GM19025 (cell line): ENCODE results near the gene TSPAN18.

Experiments used
- ATAC-seq: cut with Tn5 transposase; IDR thresholded peaks from one replicate; pipeline ENCODE4 v1.9.1; 2021; ENCODE audit warnings: mild to moderate bottlenecking, low read depth, moderate library complexity; ENCODE audit not compliant: unreplicated experiment

The TSPAN18 gene

GRCh38 chr11:44947114-44947513, 220.4 kb downstream of the TSPAN18 start:
- ATAC-seq, result no peak

- no peak for ATAC-seq
These were observed 221.4 kb downstream of the TSPAN18 start for GRCh38 chr11:44948155-44948554.

- ATAC-seq, result no peak
These were observed 222.6 kb downstream of the TSPAN18 start for GRCh38 chr11:44949160-44950030.

DNA sequence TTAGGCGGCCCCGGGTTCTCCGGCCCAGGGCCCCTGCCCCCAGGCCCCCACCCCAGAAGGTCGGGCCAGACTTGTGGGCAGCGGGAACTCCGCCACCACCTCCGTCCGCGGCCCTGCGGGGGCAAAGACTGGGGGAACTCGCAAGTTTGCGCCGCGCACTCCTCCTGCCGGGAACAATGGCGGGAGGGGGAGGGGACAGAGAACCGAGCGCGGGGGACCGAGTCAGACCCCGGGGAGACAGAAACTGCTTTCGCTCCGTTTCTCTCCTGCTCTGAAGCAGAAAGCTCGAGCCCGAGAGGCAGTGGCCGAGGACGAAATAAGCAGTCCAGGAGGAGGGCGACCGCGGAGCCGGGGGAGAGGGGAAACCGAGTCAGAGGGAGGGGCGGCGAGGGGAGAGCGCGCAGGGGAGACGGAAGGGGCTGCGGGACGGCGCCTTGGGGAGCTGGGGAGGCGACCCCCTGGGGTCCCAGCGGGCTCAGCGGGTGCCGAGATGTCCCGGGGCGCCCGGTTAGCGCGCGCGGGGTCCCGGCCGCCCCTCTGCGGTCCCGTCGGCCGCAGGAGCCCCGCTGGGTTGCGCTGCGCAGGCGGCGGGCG, 223.4 kb downstream of the TSPAN18 start:
- ATAC-seq, result no peak

GRCh38 chr11:44950625-44951476, 224.1 kb downstream of the TSPAN18 start, which contains the start of gene TP53I11:
Gene TP53I11 (minus strand): TSS chr11:44950883. CDS start chr11:44938335, 12,548 bp downstream.
- ATAC-seq, result no peak

GRCh38 chr11:44952082-44952481, 225.3 kb downstream of the TSPAN18 start:
- ATAC-seq, result no peak

DNA sequence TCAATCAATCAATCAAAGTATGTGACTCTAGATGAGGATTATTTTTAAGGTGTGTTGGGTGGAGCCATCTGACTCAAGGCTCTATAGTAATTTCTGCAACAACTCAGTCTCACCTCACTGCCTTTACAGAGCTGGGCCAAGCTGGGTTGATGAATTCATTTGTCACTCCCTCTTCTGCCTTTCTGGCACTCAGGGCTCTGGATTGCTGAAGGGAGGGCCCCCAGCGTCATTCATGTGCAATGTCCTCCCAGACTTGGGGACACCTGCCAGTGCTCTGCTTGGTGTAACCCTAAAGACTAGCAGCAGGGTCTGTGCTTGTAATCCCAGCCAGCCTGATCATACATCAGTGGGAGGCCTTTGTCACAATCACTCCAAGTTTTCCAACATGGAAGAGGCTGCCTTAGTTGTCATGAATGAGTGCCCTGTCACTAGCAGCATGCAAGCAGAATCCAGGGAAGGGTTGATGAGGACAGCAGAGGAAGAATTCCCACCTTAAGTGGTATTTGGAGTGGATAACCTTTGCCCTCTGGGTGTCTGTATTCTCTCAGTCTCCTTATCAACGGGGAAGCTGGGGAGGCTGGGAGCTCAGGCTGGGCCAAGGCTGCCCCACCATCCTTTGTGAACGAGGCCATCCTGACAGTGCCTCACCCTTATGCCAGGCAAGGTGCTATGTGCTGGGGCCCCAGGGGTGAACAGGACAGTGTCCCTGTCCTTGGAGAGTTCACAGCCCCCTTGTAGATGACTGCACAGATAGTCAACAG, 225.9 kb downstream of the TSPAN18 start:
- no peak for ATAC-seq

- no peak for ATAC-seq
These were observed 227.5 kb downstream of the TSPAN18 start for GRCh38 chr11:44954051-44954906.

DNA sequence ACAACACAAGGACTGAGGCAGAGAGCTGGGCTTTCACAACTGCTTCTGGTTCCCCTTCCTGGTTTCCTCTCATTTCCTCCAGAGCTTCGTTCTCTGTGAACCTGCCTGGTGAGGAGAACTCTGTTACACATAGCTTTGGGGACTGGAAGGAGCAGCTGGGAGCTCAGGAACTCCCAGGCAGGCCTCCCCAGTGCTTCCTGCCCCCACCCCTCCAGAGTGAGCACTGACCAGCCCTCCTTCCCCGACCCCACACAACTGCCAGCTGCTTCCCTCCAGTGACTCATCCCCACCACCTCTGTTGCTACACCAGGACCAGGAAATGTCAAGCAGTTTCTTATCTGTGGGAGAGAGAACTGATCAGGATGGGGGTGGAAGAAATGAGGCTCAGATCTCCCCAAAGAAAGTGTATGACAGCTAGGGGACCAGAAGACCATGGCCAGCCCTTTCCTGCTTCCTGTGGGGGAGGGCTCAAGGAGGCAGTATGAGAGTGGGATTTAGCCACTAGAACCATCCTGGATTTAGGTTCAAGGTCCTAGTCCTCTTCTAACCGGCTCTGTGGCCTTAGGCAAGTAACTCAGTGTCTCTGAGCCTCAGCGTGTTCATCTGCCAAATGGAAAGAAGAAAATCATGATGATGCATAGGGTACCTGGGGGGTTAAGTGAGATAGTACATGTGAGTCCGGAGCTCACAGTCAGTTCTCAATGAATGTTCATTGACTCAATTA, 228.4 kb downstream of the TSPAN18 start:
- no peak for ATAC-seq

GRCh38 chr11:44957040-44957515, 230.3 kb downstream of the TSPAN18 start:
- no peak for ATAC-seq

DNA sequence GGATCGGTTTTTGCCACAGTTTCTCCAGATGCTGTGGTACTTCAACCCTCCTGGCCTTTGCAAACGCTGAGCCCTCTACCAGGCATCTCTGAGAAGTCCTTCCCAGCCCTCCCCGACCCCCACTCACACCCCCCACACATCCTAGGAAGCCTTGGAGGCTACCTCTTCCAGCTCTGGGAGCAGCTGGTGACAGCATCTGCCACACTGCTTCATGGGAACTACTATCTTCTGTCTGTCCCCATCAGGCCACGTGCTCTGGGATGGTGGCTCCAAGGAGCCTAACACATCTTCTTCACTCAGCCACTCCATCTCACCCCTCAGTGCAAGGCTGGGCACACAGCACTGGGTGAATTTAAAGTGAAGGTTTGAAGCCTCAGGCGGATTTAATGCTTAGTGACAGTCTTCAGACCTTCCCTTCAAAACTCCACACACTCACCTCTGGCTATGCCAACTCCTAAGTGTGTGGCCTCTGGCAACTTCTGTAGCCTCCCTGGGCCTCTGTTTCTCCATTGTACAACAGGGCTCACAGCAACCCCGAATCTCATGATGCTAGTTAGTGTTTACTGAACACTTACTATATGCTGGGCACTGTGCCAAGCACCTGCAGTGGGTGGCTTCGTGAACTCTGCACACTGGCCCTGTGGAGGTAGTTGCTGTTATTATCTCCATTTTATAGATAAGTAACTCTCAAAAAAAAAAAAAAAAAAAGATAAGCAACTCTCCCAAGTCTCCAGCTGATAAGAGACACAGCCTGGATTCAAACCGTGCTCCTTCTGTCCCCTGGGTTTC, 231.2 kb downstream of the TSPAN18 start:
- no peak for ATAC-seq

DNA sequence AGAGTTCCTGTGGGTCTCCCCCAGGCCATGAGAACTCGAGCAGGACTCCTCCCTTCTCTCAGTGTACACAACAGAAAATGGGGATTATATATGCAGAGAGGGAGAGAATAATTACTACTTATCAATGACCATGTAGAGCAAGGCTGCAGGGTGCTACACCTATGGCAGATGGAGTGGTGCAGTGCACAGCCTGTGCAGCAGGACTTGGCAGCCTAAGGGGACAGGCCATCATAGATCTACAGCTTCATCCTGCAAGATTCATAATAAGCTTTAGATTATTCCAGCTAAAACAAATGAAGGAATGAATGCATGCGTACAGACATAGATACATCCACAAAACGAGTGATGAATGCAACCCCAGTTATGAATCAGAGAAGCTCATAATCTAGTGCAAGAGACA, 232.3 kb downstream of the TSPAN18 start:
- no peak for ATAC-seq

DNA sequence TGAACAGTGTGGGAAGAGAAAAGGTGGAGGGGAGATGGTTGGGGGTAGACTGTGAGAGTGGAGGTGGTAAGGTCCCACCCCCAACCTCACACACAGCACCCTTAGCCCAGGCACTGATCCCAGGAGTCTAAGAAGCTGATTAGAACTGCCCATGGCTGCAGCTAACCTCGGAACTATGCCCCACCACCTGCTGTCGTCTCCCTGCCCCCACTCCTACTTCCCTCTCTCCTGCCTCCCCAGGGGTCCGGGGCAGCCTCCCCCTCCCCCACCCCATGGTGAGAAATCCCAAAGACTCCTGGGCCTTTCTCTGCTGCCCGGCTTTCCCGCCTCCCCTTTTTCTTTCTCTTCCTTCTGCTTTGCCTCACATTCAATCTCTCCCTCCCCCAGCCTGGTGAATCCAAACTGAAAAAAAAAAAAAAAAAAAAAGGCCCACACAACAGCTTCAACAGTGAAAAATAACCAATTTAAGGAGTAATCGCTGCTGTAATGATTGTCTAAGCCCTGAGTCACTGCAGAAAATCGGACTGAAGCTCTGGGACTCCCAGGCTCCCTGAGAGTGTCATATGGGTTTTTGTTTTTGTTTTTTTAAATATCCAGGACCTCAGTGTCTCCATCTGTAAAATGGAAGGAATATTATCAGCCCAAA, 233.6 kb downstream of the TSPAN18 start:
- ATAC-seq, result no peak

GRCh38 chr11:44962464-44962863, 235.7 kb downstream of the TSPAN18 start:
- no peak for ATAC-seq

DNA sequence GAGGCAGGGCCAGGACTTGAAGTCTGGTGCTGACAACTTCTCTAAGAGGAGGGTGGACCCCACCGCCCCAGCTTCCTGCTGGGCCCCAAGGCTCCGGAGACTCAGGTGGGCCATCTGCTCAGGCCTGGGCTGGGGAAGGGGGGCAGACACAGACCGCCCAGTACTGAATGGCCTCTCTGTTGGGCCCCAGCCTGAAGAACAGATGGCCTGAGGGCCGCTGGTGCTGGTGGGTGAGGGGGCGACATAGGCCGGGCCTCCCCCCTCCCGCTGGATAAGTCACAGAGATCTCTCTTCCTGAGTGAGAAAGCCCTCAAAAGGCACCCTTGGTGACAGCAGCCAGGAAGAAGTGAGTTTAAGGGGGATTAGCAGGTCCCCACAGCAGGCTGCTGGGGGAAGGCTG, 236.4 kb downstream of the TSPAN18 start:
- no peak for ATAC-seq

DNA sequence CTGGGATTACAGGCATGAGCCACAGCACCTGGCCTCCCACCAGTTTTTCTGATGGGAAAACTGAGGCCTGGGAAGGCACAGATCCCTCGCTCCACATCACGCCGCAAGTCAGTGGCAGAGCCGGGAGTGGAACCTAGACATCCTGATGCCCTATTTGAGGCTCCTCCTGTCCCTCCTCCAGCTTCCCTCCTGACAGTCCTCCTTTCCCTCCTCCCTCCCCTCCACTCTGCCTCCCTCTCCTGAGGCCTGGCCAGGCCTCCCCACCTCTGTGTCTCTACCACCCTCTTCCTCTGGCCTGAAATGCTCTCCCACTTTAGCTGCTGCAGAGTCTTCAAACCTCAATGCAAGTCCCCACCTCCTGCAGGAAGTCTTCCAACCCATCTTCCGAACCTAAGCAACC, 237.2 kb downstream of the TSPAN18 start:
- no peak for ATAC-seq

- ATAC-seq, result no peak
These were observed 237.9 kb downstream of the TSPAN18 start for GRCh38 chr11:44964526-44965209.
